H1 (cell line): ENCODE results near the gene DYNC1I1. TPM values are rescaled to one million over a fixed set of nuclear protein-coding genes. Genes with fewer than 3 reads are reported as not detected.

Source experiments
- CTCF ChIA-PET: fragments of 300-600 bp; sonication (Branson Sonifier 250); formaldehyde crosslinking; loops from one replicate; lab custom pipeline; 2021; ENCODE audit not compliant: partially characterized antibody; lab: Charles Lee
- POLR2A ChIA-PET: fragments of 300-600 bp; sonication (Branson Sonifier 250); formaldehyde crosslinking; loops from one replicate; lab custom pipeline; 2021; ENCODE audit warnings: inconsistent platforms; ENCODE audit not compliant: partially characterized antibody; lab: Charles Lee
- DNase-seq, 2 experiments: peaks; one replicate each; pipeline versions ENCODE4 v3.0.0 to v3.0.0-alpha.2; 2010 to 2022; ENCODE audit warnings: low spot score in 2 of 2, low read depth in 1 of 2, mixed read lengths in 1 of 2
- FAIRE-seq: peaks from 2 replicates; lab custom pipeline; 2011; peaks lifted over from hg19 to GRCh38; lab: Jason Lieb, UNC
- H2AFZ ChIP-seq: 2 replicates; pipeline ENCODE4 v1.8.1; 2012; ENCODE audit warnings: low read length, inconsistent platforms
- H2AK5ac ChIP-seq: 2 replicates; pipeline ENCODE4 v1.6.1; 2013; ENCODE audit warnings: low read depth, low read length
- H2BK120ac ChIP-seq: replicated peaks from 2 replicates; pipeline ENCODE3; 2013; ENCODE audit warnings: low read depth, low read length, inconsistent platforms
- H2BK12ac ChIP-seq: 2 replicates; pipeline ENCODE4 v1.6.1; 2013; ENCODE audit warnings: low read depth, low read length
- H2BK15ac ChIP-seq: 2 replicates; pipeline ENCODE4 v1.6.1; 2013; ENCODE audit warnings: low read length
- H2BK20ac ChIP-seq: 2 replicates; pipeline ENCODE4 v1.6.1; 2013; ENCODE audit warnings: low read length
- H2BK5ac ChIP-seq: 2 replicates; pipeline ENCODE4 v1.6.1; 2013; ENCODE audit warnings: low read depth, low read length
- H3K14ac ChIP-seq: 2 replicates; pipeline ENCODE4 v1.6.1; 2013; ENCODE audit warnings: inconsistent platforms; ENCODE audit not compliant: insufficient read length
- H3K18ac ChIP-seq: 2 replicates; pipeline ENCODE4 v1.6.1; 2013; ENCODE audit warnings: low read length; ENCODE audit errors: extremely low read depth
- H3K23ac ChIP-seq: 2 replicates; pipeline ENCODE4 v1.6.1; 2013; ENCODE audit warnings: inconsistent platforms; ENCODE audit not compliant: insufficient read length
- H3K23me2 ChIP-seq: 2 replicates; pipeline ENCODE4 v1.6.1; 2013; ENCODE audit warnings: low read depth, low read length
- H3K27ac ChIP-seq: 2 replicates; pipeline ENCODE4 v1.6.1; 2011; ENCODE audit warnings: low read depth, low read length, inconsistent platforms
- H3K27me3 ChIP-seq, 4 experiments: replicated peaks in 1 of 4; 1 replicate in 1 of 4; 2 replicates in 3 of 4; pipeline versions ENCODE4 v1.6.1 to v1.8.1; 2011 to 2013; ENCODE audit warnings: low read length in 3 of 4, mild to moderate bottlenecking in 3 of 4, inconsistent platforms in 2 of 4, mixed read lengths in 2 of 4, moderate library complexity in 1 of 4; ENCODE audit not compliant: control insufficient read depth in 3 of 4, insufficient read depth in 3 of 4; ENCODE audit errors: extremely low read depth in 1 of 4
- H3K36me3 ChIP-seq, 4 experiments: 2 replicates each; pipeline versions ENCODE4 v1.6.1 to v1.8.1; 2011 to 2013; ENCODE audit warnings: mild to moderate bottlenecking in 4 of 4, low read length in 3 of 4, moderate library complexity in 2 of 4, control low read depth in 1 of 4, inconsistent platforms in 1 of 4; ENCODE audit not compliant: insufficient read depth in 4 of 4, control insufficient read depth in 2 of 4
- H3K4ac ChIP-seq: replicated peaks from 2 replicates; pipeline ENCODE3; 2013; ENCODE audit warnings: low read length, low read depth, mixed read lengths, inconsistent platforms; ENCODE audit not compliant: insufficient read length
- H3K4me1 ChIP-seq, 4 experiments: replicated peaks in 1 of 4; 1 replicate in 1 of 4; 2 replicates in 3 of 4; pipeline versions ENCODE4 v1.6.1 to v1.8.1; 2011 to 2013; ENCODE audit warnings: low read length in 3 of 4, inconsistent platforms in 2 of 4, mixed read lengths in 1 of 4; ENCODE audit not compliant: insufficient read depth in 4 of 4, control insufficient read depth in 3 of 4
- H3K4me2 ChIP-seq, 2 experiments: 2 replicates each; pipeline versions ENCODE4 v1.6.1 to v1.8.1; 2011 to 2013; ENCODE audit warnings: low read depth in 2 of 2, low read length in 2 of 2, control low read depth in 1 of 2, inconsistent platforms in 1 of 2, mild to moderate bottlenecking in 1 of 2; ENCODE audit not compliant: insufficient read depth in 1 of 2
- H3K4me3 ChIP-seq, 4 experiments: fragments of 200-600, 300-600 bp in 1 of 4; sonication (generic), shearing (Covaris generic), sonication (Bioruptor Twin) in 1 of 4; 2 replicates each; pipeline versions ENCODE4 v1.5.1 to v1.8.1; 2011 to 2016; ENCODE audit warnings: low read length in 4 of 4, low read depth in 3 of 4, control low read depth in 2 of 4, inconsistent platforms in 2 of 4, mild to moderate bottlenecking in 2 of 4, mixed read lengths in 1 of 4, moderate library complexity in 1 of 4; ENCODE audit not compliant: insufficient read depth in 2 of 4; ENCODE audit errors: extremely low read depth in 1 of 4
- H3K56ac ChIP-seq: replicated peaks from 2 replicates; pipeline ENCODE3; 2013; ENCODE audit warnings: low read depth, mild to moderate bottlenecking, mixed read lengths, low read length, inconsistent platforms; ENCODE audit not compliant: insufficient read length
- H3K79me1 ChIP-seq: 2 replicates; pipeline ENCODE4 v1.6.1; 2013; ENCODE audit warnings: low read depth, low read length, control low read depth
- H3K79me2 ChIP-seq, 2 experiments: 2 replicates each; pipeline versions ENCODE4 v1.6.1 to v1.8.1; 2012 to 2013; ENCODE audit warnings: low read length in 2 of 2, mild to moderate bottlenecking in 2 of 2, inconsistent platforms in 1 of 2; ENCODE audit not compliant: insufficient read depth in 2 of 2, control insufficient read depth in 1 of 2
- H3K9ac ChIP-seq, 4 experiments: replicated peaks in 1 of 4; 1 replicate in 1 of 4; 2 replicates in 3 of 4; pipeline versions ENCODE4 v1.6.1 to v1.8.1; 2011 to 2013; ENCODE audit warnings: low read depth in 3 of 4, low read length in 3 of 4, control low read depth in 2 of 4, mild to moderate bottlenecking in 2 of 4, moderate library complexity in 2 of 4, inconsistent platforms in 1 of 4; ENCODE audit errors: extremely low read depth in 1 of 4
- H3K9me3 ChIP-seq, 2 experiments: 2 replicates each; pipeline versions ENCODE4 v1.6.1 to v1.8.1; 2012 to 2013; ENCODE audit warnings: mild to moderate bottlenecking in 2 of 2, moderate library complexity in 2 of 2, control low read depth in 1 of 2, inconsistent platforms in 1 of 2, low read depth in 1 of 2, low read length in 1 of 2, mixed read lengths in 1 of 2; ENCODE audit not compliant: insufficient read depth in 2 of 2
- H4K20me1 ChIP-seq, 2 experiments: replicated peaks in 1 of 2; 2 replicates each; pipeline versions ENCODE3 to v1.8.1; 2011 to 2013; ENCODE audit warnings: inconsistent platforms in 2 of 2, low read length in 2 of 2, mild to moderate bottlenecking in 1 of 2; ENCODE audit not compliant: insufficient read depth in 2 of 2, control insufficient read depth in 1 of 2
- H4K5ac ChIP-seq: 2 replicates; pipeline ENCODE4 v1.6.1; 2013; ENCODE audit warnings: low read length, low read depth, mixed read lengths, inconsistent platforms; ENCODE audit not compliant: insufficient read length
- H4K8ac ChIP-seq: 2 replicates; pipeline ENCODE4 v1.8.0; 2013; ENCODE audit warnings: mild to moderate bottlenecking, moderate library complexity, low read length, inconsistent platforms; ENCODE audit not compliant: insufficient read depth; ENCODE audit errors: extremely low read depth
- H4K91ac ChIP-seq: replicated peaks from 2 replicates; pipeline ENCODE3; 2013; ENCODE audit warnings: low read length, mixed read lengths, inconsistent platforms; ENCODE audit not compliant: insufficient read length
- CHD1 ChIP-seq: IDR thresholded peaks from 2 replicates; pipeline ENCODE4 v1.6.1; 2012; ENCODE audit warnings: low read depth, low read length, improper control_type of control experiment
- CREB1 ChIP-seq: IDR thresholded peaks from 2 replicates; pipeline ENCODE4 v1.6.1; 2012; ENCODE audit warnings: inconsistent platforms
- GTF2F1 ChIP-seq: IDR thresholded peaks from 2 replicates; pipeline ENCODE4 v1.6.1; 2012; ENCODE audit warnings: low read depth, low read length, improper control_type of control experiment, borderline replicate concordance
- KDM5A ChIP-seq: fragments of 200-600 bp; IDR thresholded peaks from 2 replicates; pipeline ENCODE4 v1.7.1; 2012; ENCODE audit warnings: mild to moderate bottlenecking, low read length, inconsistent platforms, mixed read lengths
- NRF1 ChIP-seq: IDR thresholded peaks from 2 replicates; pipeline ENCODE4 v1.6.1; 2011; ENCODE audit warnings: mild to moderate bottlenecking, low read depth, low read length, improper control_type of control experiment
- POLR2A ChIP-seq, 2 experiments: IDR thresholded peaks; 1 replicate in 1 of 2; 2 replicates in 1 of 2; pipeline ENCODE4 v1.6.1; 2011; ENCODE audit warnings: low read depth in 2 of 2, low read length in 2 of 2, mild to moderate bottlenecking in 2 of 2; ENCODE audit errors: control extremely low read depth in 1 of 2
- SIN3A ChIP-seq, 2 experiments: IDR thresholded peaks in 1 of 2; conservative IDR thresholded peaks in 1 of 2; 2 replicates each; pipeline ENCODE4 v1.6.1; 2011 to 2012; ENCODE audit warnings: low read length in 2 of 2, improper control_type of control experiment in 1 of 2, low read depth in 1 of 2, mild to moderate bottlenecking in 1 of 2
- SP4 ChIP-seq: IDR thresholded peaks from 2 replicates; pipeline ENCODE4 v1.6.1; 2012; ENCODE audit warnings: low read length, inconsistent platforms
- TBP ChIP-seq: IDR thresholded peaks from 2 replicates; pipeline ENCODE4 v1.6.1; 2011; ENCODE audit warnings: low read depth, low read length, improper control_type of control experiment
- USF2 ChIP-seq: IDR thresholded peaks from 2 replicates; pipeline ENCODE4 v1.6.1; 2011; ENCODE audit warnings: low read length, improper control_type of control experiment
- YY1 ChIP-seq: IDR thresholded peaks from 2 replicates; pipeline ENCODE4 v1.6.1; 2011; ENCODE audit warnings: low read depth, mild to moderate bottlenecking, low read length
- WGBS, 2 experiments: shearing (Covaris generic) in 1 of 2; methylation state at CpG; one replicate each; pipeline versions ENCODE4 v1.1.6 to v1.1.7; 2013 to 2015; ENCODE audit warnings: low lambda C conversion rate in 2 of 2, mixed read lengths in 2 of 2, inconsistent platforms in 1 of 2, low coverage in 1 of 2, missing lambda C conversion rate in 1 of 2; ENCODE audit not compliant: insufficient replicate concordance in 2 of 2, insufficient coverage in 1 of 2, insufficient read length in 1 of 2; ENCODE audit errors: extremely low coverage in 1 of 2, missing lambda C conversion rate in 1 of 2; 5-methylcytosine and 5-hydroxymethylcytosine counted together
- polyA plus RNA-seq, 7 experiments: library from polyadenylated mRNA; depleted of rRNA in 3 of 7; stranded (reverse) in 5 of 7; unstranded in 2 of 7; fragments of >200 nt in 5 of 7; fragments of 200-250 nt in 2 of 7; gene quantifications; 1 replicate in 5 of 7; 2 replicates in 1 of 7; 4 replicates in 1 of 7; pipeline versions ENCODE4 v1.2.1 to v1.2.3, GENCODE V29; 2011 to 2013; ENCODE audit warnings: missing spikeins in 2 of 7, mixed read lengths in 2 of 7
- total RNA-seq: library from RNA; stranded (reverse); fragmentation: NEBNext Ultra II Directional; extraction: Animal tissue kit (Norgen Biotek cat#: 25700); gene quantifications from 2 replicates; pipeline ENCODE4 v1.2.1, GENCODE V29; 2021

Gene DYNC1I1
- total and polyA plus RNA-seq, 2 of the 8 experiments (the other 6 are each of a cell fraction or from before 2014, with no cell fraction given): 0.45 to 0.58 TPM

- FAIRE-seq: no peak
- Histone ChIP-seq H3K4me2 (no peak overlapping the region), H3K9me3 (no peaks in the 10 kb centered on the region), H3K18ac (no peak overlapping the region), H3K23ac (no peak overlapping the region), H3K27me3 (no peaks in the 10 kb centered on the region), H3K23me2 (no peaks in the 10 kb centered on the region), H3K9ac (no peak overlapping the region), H2AK5ac (no peak overlapping the region), H3K79me2 (no peaks in the 10 kb centered on the region), H2BK15ac (no peak overlapping the region), H2BK120ac (no peak overlapping the region), H3K27ac (no peak overlapping the region), H2BK5ac (no peak overlapping the region), H3K4me1 (no peaks in the 10 kb centered on the region), H4K8ac (no peak overlapping the region), H3K4me3 (no peak overlapping the region), H4K20me1 (no peaks in the 10 kb centered on the region), H2BK12ac (no peak overlapping the region), H3K14ac (no peak overlapping the region), H3K4ac (no peak overlapping the region), H2AFZ (no peak overlapping the region), H3K56ac (no peak overlapping the region), H3K79me1 (no peaks in the 10 kb centered on the region), H2BK20ac (no peak overlapping the region), H3K36me3 (no peaks in the 10 kb centered on the region), H4K5ac (no peak overlapping the region), H4K91ac (no peak overlapping the region)
- ChIA-PET POLR2A (no interaction called here), CTCF (interaction anchor here (1.1 to 2.7 kb wide), 3 partner anchors 11 to 135 kb away, joined by 3 to 17 read pairs (median 14); no protein-coding TSS in a partner anchor)
- DNase-seq: no peak
- TF ChIP-seq NRF1 (no peak), YY1 (no peak), POLR2A (IDR thresholded peaks at IDR 0.05; ENCODE audit: control extremely low read depth in 1 of 2, low read depth in 2 of 2, low read length in 2 of 2) (no peak), CREB1 (no peak), SIN3A (conservative IDR thresholded peaks at IDR 0.05 in 1 of 2, IDR thresholded peaks at IDR 0.05 in 1 of 2; ENCODE audit: low read depth in 1 of 2, low read length in 2 of 2) (no peak), TBP (no peak), USF2 (no peak), SP4 (no peak), KDM5A (no peak), GTF2F1 (no peak), CHD1 (no peak)
- 80% methylated on average over 3 of the region's 3 CpGs; no CpG with 5 or more reads in 1 of the 2 experiments for WGBS, 2 experiments
Measured at GRCh38 chr7:95736635-95737034, 35.7 kb upstream of the DYNC1I1 start.
